MM.1S (cell line): ENCODE data around the gene BCR.

ENCODE experiments used
- CTCF ChIP-seq: fragments of 300-600 bp; sonication (generic); IDR thresholded peaks from 2 replicates; pipeline ENCODE4 v1.5.1; 2016; ENCODE audit warnings: antibody characterized with exemption, low read length, mixed read lengths
- EZH2 ChIP-seq: fragments of 300-600 bp; sonication (generic); optimal IDR thresholded peaks from 2 replicates; pipeline ENCODE3; 2017; ENCODE audit warnings: low read depth, mild to moderate bottlenecking, antibody characterized with exemption, low read length, mixed read lengths

- no peak for TF ChIP-seq CTCF
- no peak for TF ChIP-seq EZH2
Measured at GRCh38 chr22:23351321-23351720, 171.0 kb downstream of the BCR start.
